Natural killer cell (primary cell): ENCODE measurements around the gene CACNG7. TPM values are rescaled to one million over a fixed set of nuclear protein-coding genes. Genes with fewer than 3 reads are reported as not detected.

Experiments
- ATAC-seq, 3 donors: fragments of 150-1000 bp in 2 of 3; fragments of 200-7000 bp in 1 of 3; cut with Tn5 transposase; 1 replicate in 1 of 3; 2 replicates in 2 of 3; pipeline ENCODE4 v1.10.0; 2021; ENCODE audit warnings: mild to moderate bottlenecking in 2 of 3, moderate library complexity in 2 of 3
- DNase-seq, 2 donors: peaks; one replicate each; pipeline versions ENCODE4 v3.0.0 to v3.0.0-alpha.2; 2013 to 2021; ENCODE audit warnings: mixed read lengths in 1 of 2
- H3K27ac ChIP-seq: one replicate; pipeline ENCODE4 v1.5.1; 2013; ENCODE audit warnings: mild to moderate bottlenecking, low read length
- H3K27me3 ChIP-seq: one replicate; pipeline ENCODE4 v1.6.1; 2013; ENCODE audit warnings: low read length; ENCODE audit not compliant: control insufficient read depth, insufficient read depth
- H3K36me3 ChIP-seq: one replicate; pipeline ENCODE4 v1.6.1; 2013; ENCODE audit warnings: low read length; ENCODE audit not compliant: control insufficient read depth, insufficient read depth
- H3K4me1 ChIP-seq: one replicate; pipeline ENCODE4 v1.6.1; 2013; ENCODE audit warnings: low read length; ENCODE audit not compliant: control insufficient read depth, insufficient read depth
- H3K4me3 ChIP-seq: one replicate; pipeline ENCODE4 v1.5.1; 2013; ENCODE audit warnings: low read length
- H3K9me3 ChIP-seq: one replicate; pipeline ENCODE4 v1.6.1; 2013; ENCODE audit warnings: low read length; ENCODE audit not compliant: control insufficient read depth, insufficient read depth
- H3K27ac Mint-ChIP-seq, 2 donors: one replicate each; pipeline ENCODE4 v1.8.0; 2022; ENCODE audit warnings: mild to moderate bottlenecking in 2 of 2, mixed read lengths in 2 of 2, moderate library complexity in 1 of 2
- H3K27me3 Mint-ChIP-seq, 2 donors: one replicate each; pipeline ENCODE4 v1.8.0; 2022; ENCODE audit warnings: low read depth in 2 of 2, mixed read lengths in 2 of 2
- H3K36me3 Mint-ChIP-seq: one replicate; pipeline ENCODE4 v1.8.0; 2022; ENCODE audit warnings: mixed read lengths
- H3K4me1 Mint-ChIP-seq, 2 donors: one replicate each; pipeline ENCODE4 v1.8.0; 2022; ENCODE audit warnings: mixed read lengths in 2 of 2
- H3K4me3 Mint-ChIP-seq: one replicate; pipeline ENCODE4 v1.8.0; 2022; ENCODE audit warnings: mild to moderate bottlenecking, moderate library complexity, mixed read lengths
- H3K9me3 Mint-ChIP-seq, 2 donors: one replicate each; pipeline ENCODE4 v1.8.0; 2022; ENCODE audit warnings: mixed read lengths in 2 of 2
- CTCF ChIP-seq: fragments of 200-600 bp; IDR thresholded peaks from one replicate; pipeline ENCODE4 v1.8.0; 2022; ENCODE audit warnings: antibody characterized with exemption
- WGBS: methylation state at CpG from one replicate; pipeline ENCODE4 v1.1.7; 2013; ENCODE audit warnings: missing lambda C conversion rate; ENCODE audit not compliant: insufficient coverage; 5-methylcytosine and 5-hydroxymethylcytosine counted together
- intact Hi-C: fragments of 100-400 bp; cut with micrococcal nuclease; formaldehyde crosslinking; loops from one replicate; pipeline ENCODE4 v1.14.2; 2022
- total RNA-seq, 4 donors: library from RNA; stranded (reverse); fragments of 120-200 nt in 1 of 4; gene quantifications; one replicate each; pipeline versions ENCODE4 v1.2.3 to v1.2.4, GENCODE V29; 2013 to 2022

Gene CACNG7
- total RNA-seq, 3 donors from 2014 or later (not counting 1 experiment from before 2014, with no cell fraction given): not detected

DNA sequence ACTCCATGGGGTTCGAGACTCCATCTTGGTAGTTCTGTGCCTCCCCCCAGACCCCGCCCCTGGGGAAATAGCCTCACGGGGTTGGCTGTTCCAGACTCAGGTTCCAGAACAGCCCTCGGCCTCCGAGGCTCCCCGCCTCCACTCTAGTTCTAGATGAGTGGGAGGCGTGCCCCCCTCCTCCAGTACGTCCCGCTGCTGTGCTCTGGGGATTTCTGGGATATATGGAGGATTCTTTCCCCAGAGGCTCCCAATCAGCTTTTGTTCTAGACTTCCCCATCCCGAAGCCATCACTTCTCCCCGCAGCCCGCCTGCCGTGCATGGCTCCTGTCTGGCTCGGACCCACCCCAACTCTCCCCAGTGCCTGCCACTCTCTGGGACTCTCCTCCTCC, 1.9 kb upstream of the CACNG7 start:
- H3K9me3 Mint-ChIP-seq: peaks cover 0 to 4% of the 10 kb centered on the region in 2 donors
- H3K27ac Mint-ChIP-seq: no peak overlapping the region
- no peak overlapping the region for H3K4me3 Mint-ChIP-seq
- no peak overlapping the region for H3K4me3 ChIP-seq
- 33% methylated on average over 14 of the region's 14 CpGs for WGBS
- TF ChIP-seq CTCF: no peak
- no peaks in the 10 kb centered on the region for H3K36me3 Mint-ChIP-seq
- no peaks in the 10 kb centered on the region for H3K9me3 ChIP-seq
- peaks cover 62 to 64% of the 10 kb centered on the region in 2 donors for H3K27me3 Mint-ChIP-seq
- H3K4me1 Mint-ChIP-seq: peaks cover 17 to 52% of the 10 kb centered on the region in 2 donors
- intact Hi-C loops: no loop called here
- peaks cover 33% of the 10 kb centered on the region for H3K27me3 ChIP-seq
- H3K4me1 ChIP-seq: peaks cover 31% of the 10 kb centered on the region
- no peaks in the 10 kb centered on the region for H3K36me3 ChIP-seq
- DNase-seq: no peak
- no peak overlapping the region for H3K27ac ChIP-seq
- no peak for ATAC-seq

- Histone ChIP-seq H3K9me3 (no peaks in the 10 kb centered on the region), H3K27ac (no peak overlapping the region), H3K27me3 (peaks cover 35% of the 10 kb centered on the region), H3K4me1 (peaks cover 31% of the 10 kb centered on the region), H3K4me3 (no peak overlapping the region), H3K36me3 (no peaks in the 10 kb centered on the region)
- no peak for TF ChIP-seq CTCF
- H3K27me3 Mint-ChIP-seq: peaks cover 63 to 68% of the 10 kb centered on the region in 2 donors
- peaks cover 17 to 52% of the 10 kb centered on the region in 2 donors for H3K4me1 Mint-ChIP-seq
- DNase-seq: no peak
- intact Hi-C loops: no loop called here
- H3K4me3 Mint-ChIP-seq: no peak overlapping the region
- H3K9me3 Mint-ChIP-seq: peaks cover 0 to 4% of the 10 kb centered on the region in 2 donors
- no peaks in the 10 kb centered on the region for H3K36me3 Mint-ChIP-seq
- H3K27ac Mint-ChIP-seq: no peak overlapping the region
- WGBS: 19% methylated on average over 17 of the region's 17 CpGs
- no peak for ATAC-seq
These were observed 1.4 kb upstream of the CACNG7 start for GRCh38 chr19:53907690-53908089.

DNA sequence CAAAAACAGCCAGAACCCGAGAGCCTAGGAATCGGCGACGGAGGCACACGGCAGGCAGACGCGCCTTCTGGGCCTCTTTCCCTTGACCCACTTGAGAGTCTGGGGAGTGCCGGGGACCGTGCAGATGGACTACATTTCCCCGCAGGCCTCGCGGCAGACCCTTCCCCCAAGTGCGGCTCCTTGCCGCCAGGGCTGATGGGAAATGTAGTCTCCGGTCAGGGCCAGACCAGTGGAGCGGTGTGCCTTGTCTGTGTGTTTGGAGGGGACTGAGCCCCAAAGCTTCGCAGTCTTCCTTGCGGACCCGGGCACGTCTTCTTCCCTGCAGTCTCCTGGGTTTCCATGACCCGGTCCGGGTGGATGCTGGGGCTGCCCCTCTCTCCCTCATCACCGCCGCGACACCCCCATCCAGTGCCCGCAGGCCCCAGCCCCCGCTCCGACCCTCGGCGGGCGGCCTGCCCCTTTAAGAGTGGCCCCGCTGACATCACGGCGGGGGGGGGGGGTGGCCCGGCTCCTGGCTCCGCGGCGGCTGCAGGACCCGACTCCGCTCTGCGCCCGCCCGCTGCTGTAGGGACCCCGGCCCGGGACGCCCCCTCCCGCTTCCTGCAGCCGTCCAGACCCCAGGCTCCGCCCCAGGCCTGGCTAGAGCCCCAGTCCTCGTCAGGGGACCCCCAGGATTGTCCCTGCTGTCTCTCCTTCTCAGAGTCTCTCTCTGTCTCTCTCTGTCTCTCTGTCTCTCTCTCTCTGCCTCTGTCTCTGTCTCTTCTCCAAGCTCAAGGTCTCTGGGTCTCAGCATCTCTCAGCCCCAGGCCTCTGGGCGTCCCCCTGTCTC, 758 bp upstream of the CACNG7 start:
- Mint-ChIP-seq H3K27me3 (peaks cover 63 to 68% of the 10 kb centered on the region in 2 donors), H3K4me1 (peaks cover 17 to 52% of the 10 kb centered on the region in 2 donors), H3K36me3 (no peaks in the 10 kb centered on the region), H3K9me3 (peaks cover 0 to 4% of the 10 kb centered on the region in 2 donors), H3K4me3 (peak overlapping the region; percentile 52), H3K27ac (peak overlapping the region in 1 of 2 donors; percentile 53)
- DNase-seq (peak in 1 of 2 donors; percentile 58), ATAC-seq (peak; percentile 36 to 64 (median 59))
- intact Hi-C loops: no loop called here
- Histone ChIP-seq H3K27me3 (peaks cover 35% of the 10 kb centered on the region), H3K36me3 (no peaks in the 10 kb centered on the region), H3K9me3 (no peaks in the 10 kb centered on the region), H3K4me1 (peaks cover 31% of the 10 kb centered on the region), H3K27ac (no peak overlapping the region), H3K4me3 (no peak overlapping the region)
- TF ChIP-seq CTCF: no peak
- WGBS: 6% methylated on average over 49 of the region's 51 CpGs
